HG03571 (cell line): ENCODE results near the gene DGKI.
"Not testable (repeated sequence)": the region's sequence is repeated elsewhere in the genome, so short reads cannot be mapped to it uniquely, and the experiment has no call there.

Source experiments
- ATAC-seq: cut with Tn5 transposase; IDR thresholded peaks from one replicate; pipeline ENCODE4 v1.9.1; 2021; ENCODE audit not compliant: unreplicated experiment

Gene DGKI

GRCh38 chr7:137836541-137836940, 10.2 kb downstream of the DGKI start:
- ATAC-seq = no peak

DNA sequence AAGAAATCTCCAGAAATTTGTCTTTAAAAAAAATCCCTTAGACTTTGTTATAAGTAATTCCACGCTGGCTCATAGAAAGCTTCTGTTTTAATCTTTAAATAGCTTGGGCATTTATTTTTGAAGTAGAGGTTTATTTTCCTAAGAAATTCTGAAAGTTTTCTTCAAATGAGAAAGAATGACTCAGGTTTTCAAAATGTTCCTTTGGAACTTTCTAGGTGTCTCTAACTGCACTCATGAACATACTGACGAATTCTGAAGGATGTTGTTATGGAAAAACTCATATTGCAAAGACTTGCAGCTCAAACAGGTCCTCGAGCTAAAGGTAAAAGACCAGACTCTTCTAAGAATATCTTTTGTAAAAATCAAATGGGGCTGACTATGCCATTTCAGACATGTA, 10.7 kb downstream of the DGKI start:
- no peak for ATAC-seq

- ATAC-seq = no peak
These were observed 11.2 kb downstream of the DGKI start for GRCh38 chr7:137835486-137836112.

DNA sequence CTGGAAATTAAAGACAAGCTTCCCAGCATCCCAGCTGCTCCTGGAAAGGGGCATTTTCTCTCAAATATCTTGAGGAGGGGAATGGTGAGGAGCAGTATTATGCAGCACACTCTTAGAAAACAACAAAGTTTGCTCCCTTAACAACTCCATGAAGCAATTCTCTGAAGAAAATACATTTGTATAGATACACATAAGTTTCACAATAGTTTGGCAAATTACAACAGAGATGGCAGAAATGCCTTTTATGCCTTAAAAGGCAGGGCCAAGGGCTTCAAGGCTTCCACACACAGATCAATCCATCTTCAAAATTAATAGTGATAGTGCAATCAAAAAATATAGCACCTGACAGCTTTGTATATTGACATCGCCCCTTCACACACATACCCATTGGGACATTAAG, 12.2 kb downstream of the DGKI start:
- ATAC-seq = no peak

GRCh38 chr7:137832990-137833389, 13.8 kb downstream of the DGKI start:
- ATAC-seq = not testable (repeated sequence)

GRCh38 chr7:137832382-137832781, 14.4 kb downstream of the DGKI start:
- ATAC-seq = no peak

GRCh38 chr7:137831555-137831954, 15.2 kb downstream of the DGKI start:
- not testable (repeated sequence) for ATAC-seq

- no peak for ATAC-seq
These were observed 17.3 kb downstream of the DGKI start for GRCh38 chr7:137829337-137829992.

DNA sequence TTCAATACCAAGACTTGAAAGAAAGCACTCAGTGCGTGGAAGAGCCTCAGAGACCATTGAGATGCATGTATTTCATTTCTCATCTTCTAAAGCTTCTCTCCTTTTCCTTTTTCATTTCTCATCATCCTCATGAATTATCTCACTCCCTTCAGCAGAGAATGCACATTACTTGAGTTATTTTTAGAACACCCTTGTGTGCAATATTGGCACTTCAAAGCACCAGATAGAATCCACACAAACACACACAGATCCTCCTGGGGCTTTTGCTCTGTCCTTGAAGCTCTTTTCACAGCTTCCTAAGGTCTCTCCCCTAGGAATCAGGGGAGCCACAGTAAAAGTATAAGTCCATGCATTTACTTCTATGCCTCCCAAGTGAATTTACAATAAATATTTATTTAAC, 18.3 kb downstream of the DGKI start:
- no peak for ATAC-seq

- ATAC-seq = no peak
These were observed 21.3 kb downstream of the DGKI start for GRCh38 chr7:137825489-137825888.

DNA sequence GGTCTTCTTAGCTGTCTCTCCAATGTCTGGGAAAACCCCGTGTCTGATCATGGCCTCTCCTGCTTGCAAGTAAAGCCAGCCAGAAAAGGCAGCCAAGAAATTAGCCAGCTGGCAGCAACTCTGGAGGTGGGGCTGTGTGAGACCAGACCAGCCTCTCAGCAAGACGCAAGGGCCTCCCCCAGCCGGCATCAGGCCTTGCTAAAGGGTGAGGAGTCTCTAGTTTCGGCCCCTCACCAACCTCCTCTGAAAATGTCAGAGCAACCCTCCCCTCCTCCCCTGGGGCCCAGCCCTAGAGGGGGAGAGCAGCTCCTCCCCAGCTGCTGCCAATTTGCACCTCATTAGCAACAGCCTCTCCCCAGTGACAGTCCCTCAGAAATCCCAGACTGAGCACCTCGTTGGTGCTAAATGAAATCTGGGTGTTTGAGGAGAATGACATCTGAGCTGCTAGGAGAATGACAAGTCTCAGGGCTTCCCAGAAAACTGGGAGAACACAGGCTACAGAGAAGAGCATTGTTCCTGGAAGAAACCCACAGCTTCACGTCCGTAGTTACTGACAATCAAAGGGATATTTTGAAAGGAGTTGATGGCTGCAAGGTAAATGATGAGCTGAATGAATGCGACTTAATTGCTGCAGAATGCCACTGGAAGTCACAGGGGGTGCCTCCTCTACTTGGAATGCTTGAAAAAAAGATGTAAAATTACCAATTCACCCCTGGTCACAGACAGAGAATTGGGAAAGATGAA, 25.9 kb downstream of the DGKI start:
- peak; percentile 50 for ATAC-seq

DNA sequence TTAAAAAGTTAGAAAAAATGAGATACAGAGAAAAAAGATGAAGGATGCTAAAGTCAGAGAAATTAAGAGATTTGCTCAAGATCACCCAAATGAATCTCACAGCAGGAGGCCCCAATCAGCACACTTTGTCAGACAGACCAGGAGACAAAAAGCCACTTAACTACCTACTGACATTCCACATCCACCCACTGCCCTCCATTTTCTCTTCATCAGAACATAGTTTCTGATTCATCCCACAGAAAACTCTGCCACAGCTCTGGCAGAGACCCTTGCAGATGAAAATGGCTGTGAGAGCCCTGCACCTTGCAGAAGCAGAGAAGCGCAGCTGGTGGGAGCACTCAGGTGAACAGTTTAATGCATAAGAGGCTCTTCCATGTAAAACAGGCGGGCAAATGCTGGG, 26.6 kb downstream of the DGKI start:
- ATAC-seq = no peak

GRCh38 chr7:137818036-137818435, 28.7 kb downstream of the DGKI start:
- ATAC-seq = no peak

DNA sequence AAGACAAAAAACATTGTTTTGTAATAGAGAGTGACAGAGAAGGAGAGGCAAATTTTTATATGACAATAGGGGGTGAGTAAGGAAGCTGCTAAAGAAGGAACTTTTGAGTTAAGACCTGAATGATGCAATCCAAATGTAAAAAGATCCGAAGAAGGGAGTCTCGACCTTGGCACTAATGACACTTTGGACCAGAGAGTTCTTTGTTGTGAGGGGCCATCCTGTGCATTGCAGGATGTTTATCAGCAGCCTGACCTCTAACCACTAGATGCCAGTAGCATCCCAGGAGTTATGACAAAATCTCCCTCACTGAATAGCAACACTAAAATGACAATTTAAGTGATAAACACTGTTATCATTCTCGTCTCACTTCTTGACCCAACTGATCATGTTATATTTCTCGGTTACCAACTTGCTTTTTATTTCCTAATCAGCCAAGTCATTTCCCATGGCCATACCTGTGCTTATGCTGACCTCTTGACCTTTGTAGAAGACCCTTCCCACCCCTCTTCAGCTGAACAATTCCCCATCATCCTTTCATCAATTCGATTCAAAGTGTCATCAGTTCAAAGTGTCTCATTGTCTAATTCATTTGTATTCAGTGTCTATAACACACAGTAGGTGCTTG, 30.0 kb downstream of the DGKI start:
- no peak for ATAC-seq

- ATAC-seq = no peak
These were observed 33.2 kb downstream of the DGKI start for GRCh38 chr7:137813541-137813940.

DNA sequence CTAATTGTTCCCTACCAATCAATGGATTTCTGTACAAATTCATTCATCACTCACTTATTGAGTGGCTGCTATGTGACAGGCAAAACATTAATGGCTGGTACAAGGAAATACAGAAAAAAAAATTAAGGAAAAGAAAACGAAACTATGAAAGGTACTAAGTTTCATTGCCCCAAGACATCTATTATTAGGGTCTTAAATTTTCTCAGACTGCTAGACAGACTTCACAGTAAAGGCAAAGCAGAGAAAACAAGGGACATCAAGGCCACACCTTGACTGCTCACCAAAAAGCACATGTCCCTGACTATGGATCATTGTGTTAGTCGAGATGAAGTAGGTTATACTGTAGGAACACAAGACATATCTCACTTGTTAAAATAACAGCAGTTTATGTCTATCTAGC, 36.5 kb downstream of the DGKI start:
- ATAC-seq = no peak

DNA sequence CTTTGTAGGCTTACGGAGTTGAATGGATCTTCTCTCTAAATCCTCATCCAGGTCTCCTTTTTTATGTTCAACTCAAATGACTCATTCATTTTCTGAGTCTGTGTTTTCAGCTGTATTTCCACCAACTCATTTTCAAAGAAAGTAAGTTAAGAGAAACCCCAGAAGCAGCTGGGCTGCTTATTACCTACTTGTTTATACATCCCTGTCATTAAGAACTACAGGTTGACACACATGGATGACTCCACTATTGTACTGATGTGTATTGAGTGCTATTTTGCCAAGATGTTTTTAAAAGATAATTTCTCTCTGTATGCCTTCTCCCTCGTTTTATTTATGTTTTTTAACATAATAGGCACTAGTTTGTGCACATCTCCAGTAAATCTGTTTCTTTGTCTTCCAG, 41.9 kb downstream of the DGKI start:
- ATAC-seq = no peak

DNA sequence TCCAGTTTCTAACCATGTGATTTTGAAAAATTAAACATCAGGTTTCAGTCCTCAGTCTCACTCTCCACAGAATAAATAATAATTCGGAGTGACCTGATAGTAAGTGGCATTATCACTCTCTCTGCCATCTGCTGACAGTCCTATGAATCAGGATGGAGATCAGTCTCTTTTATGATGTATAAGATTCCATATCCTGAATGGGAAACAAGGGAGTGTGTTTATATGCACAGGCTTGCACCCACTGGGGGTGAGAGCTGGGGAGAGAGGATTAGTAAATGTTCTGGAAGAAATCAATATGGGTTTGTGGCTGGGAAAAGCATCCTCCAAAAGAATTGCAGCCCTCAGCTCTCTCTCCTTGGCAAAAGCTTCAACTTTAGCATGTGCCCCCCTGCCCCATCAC, 45.3 kb downstream of the DGKI start:
- no peak for ATAC-seq

- ATAC-seq = no peak
These were observed 45.8 kb downstream of the DGKI start for GRCh38 chr7:137801003-137801402.

GRCh38 chr7:137798073-137798763, 48.6 kb downstream of the DGKI start:
- peak; percentile 98 for ATAC-seq

- no peak for ATAC-seq
These were observed 51.6 kb downstream of the DGKI start for GRCh38 chr7:137795211-137795610.
